T-helper 22 cell (primary cell): ENCODE data around the gene FOSB.
A peak's percentile ranks its signal among the peaks of the same experiment; 100 is the strongest.

Experiments used
- DNase-seq: peaks from one replicate; pipeline ENCODE4 v3.0.0-alpha.2; 2020; ENCODE audit warnings: low read depth

Gene FOSB

DNA sequence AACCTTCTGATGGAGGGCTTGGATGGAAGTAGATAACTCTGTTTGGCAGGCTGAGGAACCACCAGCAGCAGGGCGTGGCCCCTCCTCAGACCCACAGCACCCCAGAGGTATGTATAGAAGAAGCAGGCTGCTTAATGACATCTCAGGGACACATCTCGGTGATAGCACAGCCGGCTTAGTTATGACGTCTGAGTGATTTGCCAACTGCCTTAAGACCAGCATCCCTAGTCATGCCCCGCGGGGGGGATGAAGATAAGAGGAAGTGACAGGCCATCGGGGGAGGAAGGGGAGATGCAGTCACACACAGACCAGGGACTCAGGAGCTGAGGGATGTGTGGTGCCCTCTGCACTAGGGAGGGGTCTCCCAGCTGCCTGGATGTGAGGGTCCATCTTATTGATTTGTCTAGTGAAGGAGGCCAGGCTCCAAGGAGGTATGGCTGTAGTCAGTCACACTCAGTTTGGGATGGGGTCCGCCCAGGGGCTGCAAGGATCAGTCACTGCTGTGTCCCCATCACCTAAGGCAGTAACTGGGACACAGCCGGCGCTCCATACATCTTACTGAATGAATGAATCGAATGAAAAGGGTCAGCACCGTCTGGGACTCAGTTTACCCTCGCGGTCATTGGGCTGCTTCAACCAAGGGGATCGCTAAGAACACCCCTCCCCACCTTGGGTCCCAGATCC, 24.9 kb upstream of the FOSB start:
- DNase-seq: peak; percentile 29

DNA sequence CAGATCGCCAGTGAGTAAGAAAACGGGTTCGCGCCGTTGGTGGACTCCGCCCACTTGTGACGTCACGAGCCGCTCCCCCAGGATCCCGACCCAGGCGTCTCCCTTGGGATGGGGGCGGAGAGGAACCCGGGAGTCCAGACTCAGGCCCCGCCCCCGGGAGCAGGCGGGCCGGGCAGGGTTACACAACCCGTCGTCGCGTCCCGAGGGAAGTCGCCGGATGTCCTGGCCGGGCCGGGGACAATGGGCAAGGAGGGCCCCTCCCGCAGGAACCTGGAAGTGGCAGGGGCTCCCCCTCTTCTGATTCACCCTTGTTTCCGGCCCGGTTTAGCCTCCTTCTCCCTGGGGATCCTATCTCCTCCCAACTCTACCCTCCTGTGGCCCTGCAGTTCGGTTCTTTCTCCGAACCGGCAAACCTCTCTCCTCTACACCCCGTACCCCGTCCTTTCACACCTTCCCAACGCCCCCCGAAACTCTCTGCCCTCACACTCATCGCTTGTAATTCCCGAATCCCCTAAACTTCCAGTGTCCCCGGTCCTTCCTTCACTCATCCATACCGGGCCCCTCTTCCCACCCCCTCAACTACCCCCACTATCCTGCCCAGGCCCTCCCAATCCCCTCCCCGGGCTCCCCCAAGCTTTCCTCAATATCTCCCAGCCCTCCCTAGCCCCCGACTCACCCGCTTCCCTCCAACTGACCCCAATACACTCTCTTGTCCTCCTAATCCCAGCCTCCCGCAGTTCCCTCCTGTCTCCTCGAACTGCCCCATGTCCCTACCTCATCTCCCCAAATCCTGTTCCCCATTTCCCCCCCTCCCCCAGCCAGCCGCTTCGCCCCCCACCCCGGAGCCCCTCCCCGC, 24.1 kb upstream of the FOSB start:
- peak; percentile 49 for DNase-seq

GRCh38 chr19:45444318-45445041, 23.3 kb upstream of the FOSB start:
- peak; percentile 70 for DNase-seq

GRCh38 chr19:45445139-45445538, 22.7 kb upstream of the FOSB start:
- no peak for DNase-seq

- DNase-seq: no peak
Measured at GRCh38 chr19:45446295-45446694, 21.5 kb upstream of the FOSB start.

DNA sequence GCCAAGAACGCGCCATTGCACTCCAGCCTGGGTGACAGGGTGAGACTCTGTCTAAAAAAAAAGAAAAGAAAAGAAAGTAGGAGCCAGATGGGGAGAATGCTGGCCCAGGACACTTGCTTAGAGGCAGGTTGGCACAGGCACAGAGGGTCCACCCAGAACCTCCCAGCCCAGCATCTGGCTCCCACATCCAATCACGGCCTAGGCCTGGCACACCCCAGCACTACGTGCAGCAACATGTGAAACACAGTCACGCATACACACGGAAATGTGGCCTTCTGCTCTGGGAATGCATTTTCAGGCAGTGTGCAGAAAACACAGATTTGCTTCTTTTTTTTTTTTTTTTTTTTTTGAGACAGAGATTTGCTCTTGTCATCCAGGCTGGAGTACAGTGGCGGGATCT, 20.9 kb upstream of the FOSB start:
- DNase-seq: no peak

- no peak for DNase-seq
Measured at GRCh38 chr19:45448425-45448756, 19.4 kb upstream of the FOSB start.

DNA sequence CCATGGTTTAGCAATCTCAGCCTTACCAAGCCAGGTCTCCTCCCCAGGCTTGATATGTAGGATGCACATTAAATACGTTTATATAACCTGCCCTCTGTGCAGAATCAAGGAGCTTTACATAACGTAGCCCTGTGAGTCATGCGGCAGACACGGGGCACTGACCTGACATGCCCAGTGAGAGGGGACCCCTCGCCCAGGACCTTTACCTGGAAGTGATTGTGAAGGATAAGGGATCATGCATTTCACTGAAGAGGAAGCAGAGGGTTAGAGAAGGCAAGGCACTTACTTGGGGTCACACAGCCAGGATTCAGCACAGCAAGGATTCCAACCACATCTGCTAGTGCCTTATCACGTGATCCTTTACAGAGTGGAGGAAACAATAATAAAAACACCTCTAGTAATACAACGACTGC, 18.9 kb upstream of the FOSB start:
- no peak for DNase-seq

DNA sequence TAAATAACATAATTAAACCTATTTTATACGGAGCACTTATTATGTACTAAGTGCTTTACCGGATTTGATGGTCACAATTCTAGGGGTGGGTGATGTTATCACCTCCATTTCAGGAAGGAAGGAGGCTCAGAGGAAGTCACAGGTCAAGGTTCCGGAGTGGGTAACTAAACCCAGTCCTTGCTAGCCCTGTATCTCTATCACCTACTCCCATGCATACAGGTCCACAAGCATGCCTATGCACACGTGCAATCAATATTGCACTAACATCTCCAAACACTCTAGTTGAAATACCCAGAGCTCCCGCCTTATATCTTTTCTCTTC, 17.8 kb upstream of the FOSB start:
- peak; percentile 40 for DNase-seq

GRCh38 chr19:45451131-45451849, 16.5 kb upstream of the FOSB start:
- DNase-seq: peak; percentile 57

- DNase-seq: no peak
Measured at GRCh38 chr19:45451850-45452387, 15.9 kb upstream of the FOSB start.

DNA sequence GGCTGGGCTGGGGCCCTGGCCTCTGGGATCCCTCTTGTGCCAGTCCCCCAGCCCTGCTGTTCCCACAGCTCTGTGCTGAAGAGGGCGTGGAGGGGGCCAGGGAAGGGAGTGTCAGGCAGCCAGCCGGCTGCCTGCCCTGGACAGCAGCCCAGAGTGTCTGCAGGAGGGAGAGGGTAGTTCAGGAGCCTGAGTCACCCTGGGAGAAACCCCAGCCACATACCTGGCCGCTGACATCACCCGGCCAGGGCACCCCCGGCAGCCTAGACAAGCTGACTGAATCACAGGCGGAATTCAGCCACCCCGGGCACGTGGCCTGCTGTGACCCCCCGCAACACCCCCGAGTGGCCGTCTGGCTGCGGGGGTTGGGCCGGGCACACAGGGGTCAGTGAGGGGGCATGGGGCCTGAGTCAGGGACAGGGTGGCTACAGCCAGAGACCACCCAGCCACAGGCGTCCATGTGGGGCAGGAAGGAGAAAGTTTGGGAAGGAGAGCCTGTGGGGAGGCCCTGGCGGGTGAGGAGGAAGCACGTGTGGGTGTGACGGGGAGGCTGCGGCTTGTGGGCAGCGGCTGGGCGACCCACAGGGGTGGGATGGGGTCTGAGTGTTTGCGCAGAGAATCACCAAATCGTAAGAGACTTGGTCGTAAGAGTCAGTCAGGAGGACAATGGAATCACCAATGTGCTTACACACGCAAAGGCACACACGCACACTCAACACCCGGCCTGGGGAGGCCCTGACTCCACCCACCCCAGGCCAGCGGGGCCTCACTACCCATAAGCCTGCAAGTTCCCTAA, 11.9 kb upstream of the FOSB start:
- DNase-seq: peak; percentile 74

DNA sequence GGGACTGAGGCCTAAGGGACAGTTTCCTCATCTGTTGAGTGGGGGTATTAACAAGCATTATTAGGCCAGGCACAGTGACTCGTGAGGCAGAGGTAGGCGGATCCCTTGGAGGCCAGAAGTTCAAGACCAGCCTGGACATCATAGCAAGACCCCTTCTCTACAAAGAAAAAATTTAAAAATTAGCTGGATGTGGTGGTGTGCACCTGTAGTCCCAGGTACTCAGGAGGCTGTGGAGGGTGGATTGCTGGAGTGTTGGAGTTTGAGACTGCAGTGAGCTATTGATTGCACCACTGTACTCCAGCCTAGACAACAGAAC, 11.3 kb upstream of the FOSB start:
- no peak for DNase-seq

GRCh38 chr19:45457776-45458175, 10.0 kb upstream of the FOSB start:
- no peak for DNase-seq

- no peak for DNase-seq
Measured at GRCh38 chr19:45460807-45461347, 6.9 kb upstream of the FOSB start.

GRCh38 chr19:45462174-45462573, 5.6 kb upstream of the FOSB start:
- DNase-seq: no peak

- DNase-seq: no peak
Measured at GRCh38 chr19:45463241-45463640, 4.6 kb upstream of the FOSB start.

GRCh38 chr19:45464274-45464673, 3.5 kb upstream of the FOSB start:
- no peak for DNase-seq

- no peak for DNase-seq
Measured at GRCh38 chr19:45464852-45465441, 2.8 kb upstream of the FOSB start.

- no peak for DNase-seq
Measured at GRCh38 chr19:45467115-45467455, 711 bp upstream of the FOSB start.

GRCh38 chr19:45468159-45468651, 409 bp downstream of the FOSB start:
- DNase-seq: no peak
